GM06990 (cell line): ENCODE data around the gene MYRFL.

Source experiments
- DNase-seq: peaks from one replicate; pipeline ENCODE4 v3.0.0-alpha.2; 2011; ENCODE audit not compliant: insufficient read length; ENCODE audit errors: extremely low read depth
- H3K27me3 ChIP-seq: replicated peaks from 2 replicates; pipeline ENCODE4 v1.6.0; 2011; ENCODE audit warnings: low read length; ENCODE audit not compliant: control insufficient read depth, insufficient read depth
- H3K36me3 ChIP-seq: 2 replicates; pipeline ENCODE4 v1.5.1; 2011; ENCODE audit warnings: low read length; ENCODE audit not compliant: control insufficient read depth, insufficient read depth
- H3K4me3 ChIP-seq: replicated peaks from 2 replicates; pipeline ENCODE4 v1.5.1; 2011; ENCODE audit warnings: low read depth, mild to moderate bottlenecking, control low read depth, low read length
- TF ChIP-seq, protein P1 (sequence below): IDR thresholded peaks from 2 replicates; pipeline ENCODE4 v1.5.1; 2011; ENCODE audit warnings: low read length, control low read depth, mild to moderate bottlenecking, inconsistent platforms; ENCODE audit not compliant: insufficient read depth, poor library complexity, severe bottlenecking

MYRFL gene

GRCh38 chr12:69868695-69869094 lies 43.7 kb downstream of the MYRFL start:
- Histone ChIP-seq H3K27me3 (no peaks in the 10 kb centered on the region), H3K4me3 (no peak overlapping the region), H3K36me3 (no peaks in the 10 kb centered on the region)
- TF ChIP-seq, protein P1, sequence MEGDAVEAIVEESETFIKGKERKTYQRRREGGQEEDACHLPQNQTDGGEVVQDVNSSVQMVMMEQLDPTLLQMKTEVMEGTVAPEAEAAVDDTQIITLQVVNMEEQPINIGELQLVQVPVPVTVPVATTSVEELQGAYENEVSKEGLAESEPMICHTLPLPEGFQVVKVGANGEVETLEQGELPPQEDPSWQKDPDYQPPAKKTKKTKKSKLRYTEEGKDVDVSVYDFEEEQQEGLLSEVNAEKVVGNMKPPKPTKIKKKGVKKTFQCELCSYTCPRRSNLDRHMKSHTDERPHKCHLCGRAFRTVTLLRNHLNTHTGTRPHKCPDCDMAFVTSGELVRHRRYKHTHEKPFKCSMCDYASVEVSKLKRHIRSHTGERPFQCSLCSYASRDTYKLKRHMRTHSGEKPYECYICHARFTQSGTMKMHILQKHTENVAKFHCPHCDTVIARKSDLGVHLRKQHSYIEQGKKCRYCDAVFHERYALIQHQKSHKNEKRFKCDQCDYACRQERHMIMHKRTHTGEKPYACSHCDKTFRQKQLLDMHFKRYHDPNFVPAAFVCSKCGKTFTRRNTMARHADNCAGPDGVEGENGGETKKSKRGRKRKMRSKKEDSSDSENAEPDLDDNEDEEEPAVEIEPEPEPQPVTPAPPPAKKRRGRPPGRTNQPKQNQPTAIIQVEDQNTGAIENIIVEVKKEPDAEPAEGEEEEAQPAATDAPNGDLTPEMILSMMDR: no peak
- DNase-seq: no peak

- DNase-seq: no peak
- TF ChIP-seq, protein P1: no peak
- Histone ChIP-seq H3K4me3 (no peak overlapping the region), H3K27me3 (no peaks in the 10 kb centered on the region), H3K36me3 (no peaks in the 10 kb centered on the region)
Measured at GRCh38 chr12:69872804-69873203, 47.8 kb downstream of the MYRFL start.

- no peak overlapping the region for H3K4me3 ChIP-seq
- no peak for DNase-seq
- TF ChIP-seq, protein P1: no peak
- no peaks in the 10 kb centered on the region for H3K27me3 ChIP-seq
- H3K36me3 ChIP-seq: no peaks in the 10 kb centered on the region
Measured at GRCh38 chr12:69873429-69873828, 48.4 kb downstream of the MYRFL start.

DNA sequence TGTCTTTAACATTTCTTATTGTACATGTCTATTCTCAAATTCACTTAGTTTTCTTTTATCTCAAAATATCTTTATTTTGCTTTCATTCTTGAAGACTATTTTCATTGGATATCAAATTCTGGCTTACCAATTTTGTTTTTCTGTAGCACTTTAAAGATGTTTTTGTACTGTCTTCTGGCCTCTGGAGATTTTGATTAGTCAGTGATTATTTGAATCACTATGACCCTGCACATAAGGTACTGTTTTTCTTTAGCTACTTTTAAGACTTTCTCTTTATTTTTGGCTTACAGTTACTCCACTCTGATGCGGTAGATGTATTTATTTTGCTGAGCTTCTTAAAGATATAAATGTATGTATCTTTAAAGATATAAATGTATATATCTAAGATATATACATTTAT lies 49.6 kb downstream of the MYRFL start:
- no peak for DNase-seq
- H3K36me3 ChIP-seq: no peaks in the 10 kb centered on the region
- H3K27me3 ChIP-seq: no peaks in the 10 kb centered on the region
- TF ChIP-seq, protein P1: no peak
- H3K4me3 ChIP-seq: no peak overlapping the region

DNA sequence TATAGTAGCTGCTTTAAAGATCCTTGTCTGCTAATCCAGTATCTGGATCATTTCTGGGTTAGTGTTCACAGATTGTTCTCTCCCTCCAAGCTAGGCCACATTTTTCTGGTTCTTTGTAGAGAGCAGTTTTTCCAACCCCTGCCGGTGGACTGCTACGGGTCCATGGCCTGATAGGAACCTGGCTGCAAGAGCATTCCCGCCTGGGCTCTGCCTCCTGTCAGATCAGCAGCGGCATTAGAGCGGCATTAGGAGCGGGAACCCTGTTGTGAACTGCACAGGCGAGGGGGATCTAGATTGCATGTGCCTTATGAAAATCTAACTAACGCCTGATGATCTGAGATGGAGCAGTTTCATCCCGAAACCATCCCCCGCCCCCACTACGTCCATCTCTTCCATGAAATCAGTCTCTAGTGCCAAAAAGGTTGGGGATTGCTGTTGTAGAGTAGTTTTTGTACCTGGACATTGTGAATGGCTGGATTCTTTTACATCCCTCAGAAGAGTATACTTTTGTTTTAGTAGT lies 50.4 kb downstream of the MYRFL start:
- Histone ChIP-seq H3K4me3 (no peak overlapping the region), H3K36me3 (no peaks in the 10 kb centered on the region), H3K27me3 (no peaks in the 10 kb centered on the region)
- no peak for DNase-seq
- TF ChIP-seq, protein P1: no peak
